K562 (cell line): Measurements from ENCODE around the gene ZNF143. TPM values are rescaled to one million over a fixed set of nuclear protein-coding genes. Genes with fewer than 3 reads are reported as not detected.

Experiments used
- ATAC-seq: fragments of 200-7000 bp; cut with Tn5 transposase; 3 replicates; pipeline ENCODE4 v1.9.1; 2020; ENCODE audit warnings: moderate library complexity
- BruUV-seq: library from RNA; stranded (reverse); fragments of 400-500 nt; replicated peaks from 2 replicates; lab custom pipeline; 2021; lab: Mats Ljungman, UMichigan
- CTCF ChIA-PET: fragments of 300-600 bp; formaldehyde crosslinking; extraction: SDS; loops from one replicate; lab custom pipeline; 2021; ENCODE audit warnings: low intra/inter-chr PET ratio; lab: Yijun Ruan, JAX
- POLR2A ChIA-PET: fragments of 300-600, 350-650 bp; sonication (Branson Sonifier 250); formaldehyde crosslinking; extraction: SDS; loops from one replicate; lab custom pipeline; 2021; ENCODE audit warnings: antibody characterized with exemption, inconsistent platforms; lab: Yijun Ruan, JAX
- DNase-seq, 4 experiments: peaks; one replicate each; pipeline versions ENCODE4 v3.0.0 to v3.0.0-alpha.2; 2011 to 2018; ENCODE audit warnings: low spot score in 3 of 4, mixed read lengths in 3 of 4; ENCODE audit errors: extremely low read depth in 1 of 4
- FAIRE-seq: peaks from 2 replicates; lab custom pipeline; 2011; peaks lifted over from hg19 to GRCh38; lab: Jason Lieb, UNC
- H2AFZ ChIP-seq: 2 replicates; pipeline ENCODE4 v1.6.0; 2011; ENCODE audit warnings: low read depth, low read length, control low read depth, inconsistent platforms
- H3K27ac ChIP-seq: fragments of 200-600 bp; 3 replicates; pipeline ENCODE4 v1.8.0; 2011; ENCODE audit warnings: low read depth, mild to moderate bottlenecking, control low read depth, inconsistent platforms, low read length, moderate library complexity, mixed read lengths; ENCODE audit errors: extremely low read depth
- H3K27me3 ChIP-seq, 2 experiments: fragments of 300-600 bp in 1 of 2; 2 replicates in 1 of 2; 3 replicates in 1 of 2; pipeline versions ENCODE4 v1.6.0 to v1.8.0; 2011; ENCODE audit warnings: inconsistent platforms in 2 of 2, low read length in 2 of 2, mild to moderate bottlenecking in 1 of 2, mixed read lengths in 1 of 2, moderate library complexity in 1 of 2; ENCODE audit not compliant: control insufficient read depth in 2 of 2, insufficient read depth in 2 of 2
- H3K36me3 ChIP-seq: fragments of 300-600 bp; 3 replicates; pipeline ENCODE4 v1.8.0; 2011; ENCODE audit warnings: mild to moderate bottlenecking, low read length, inconsistent platforms; ENCODE audit not compliant: control insufficient read depth, insufficient read depth
- H3K4me1 ChIP-seq, 2 experiments: fragments of 200-600 bp in 1 of 2; replicated peaks in 1 of 2; 2 replicates in 1 of 2; 3 replicates in 1 of 2; pipeline versions ENCODE4 v1.5.1 to v1.8.0; 2011; ENCODE audit warnings: inconsistent platforms in 2 of 2, low read length in 2 of 2, mild to moderate bottlenecking in 1 of 2, mixed read lengths in 1 of 2, moderate library complexity in 1 of 2; ENCODE audit not compliant: control insufficient read depth in 2 of 2, insufficient read depth in 2 of 2
- H3K4me2 ChIP-seq: 2 replicates; pipeline ENCODE4 v1.6.1; 2011; ENCODE audit warnings: low read length, control low read depth, inconsistent platforms, mixed read lengths; ENCODE audit not compliant: insufficient read depth
- H3K4me3 ChIP-seq: fragments of 200-600 bp; sonication (generic), shearing (Covaris generic); 2 replicates; pipeline ENCODE4 v1.5.1; 2016; ENCODE audit warnings: control low read depth, inconsistent platforms
- H3K79me2 ChIP-seq: fragments of 200-600 bp; 3 replicates; pipeline ENCODE4 v1.8.0; 2011; ENCODE audit warnings: low read length, inconsistent platforms; ENCODE audit not compliant: control insufficient read depth, insufficient read depth
- H3K9ac ChIP-seq, 2 experiments: 2 replicates each; pipeline versions ENCODE4 v1.6.0 to v1.6.1; 2011; ENCODE audit warnings: low read depth in 2 of 2, low read length in 2 of 2, control low read depth in 1 of 2, inconsistent platforms in 1 of 2, mild to moderate bottlenecking in 1 of 2, mixed read lengths in 1 of 2; ENCODE audit not compliant: insufficient read depth in 1 of 2
- H3K9me1 ChIP-seq: one replicate; pipeline ENCODE4 v1.6.0; 2011; ENCODE audit warnings: inconsistent platforms, mild to moderate bottlenecking, low read length, moderate library complexity; ENCODE audit not compliant: control insufficient read depth, insufficient read depth
- H3K9me3 ChIP-seq: replicated peaks from 2 replicates; pipeline ENCODE4 v1.5.1; 2011; ENCODE audit warnings: low read depth, low read length, inconsistent platforms; ENCODE audit not compliant: control insufficient read depth, insufficient read depth
- H4K20me1 ChIP-seq: replicated peaks from 2 replicates; pipeline ENCODE4 v1.6.1; 2011; ENCODE audit warnings: low read length, inconsistent platforms, mixed read lengths; ENCODE audit not compliant: control insufficient read depth, insufficient read depth
- FOXA3 ChIP-seq, 2 experiments: fragments of 450-650 bp in 1 of 2; sonication (generic) in 1 of 2; formaldehyde crosslinking; IDR thresholded peaks in 1 of 2; conservative IDR thresholded peaks in 1 of 2; 2 replicates each; pipeline versions ENCODE4 v1.4.0 to v1.8.0; 2020 to 2022; ENCODE audit warnings: mild to moderate bottlenecking in 2 of 2, missing genetic modification reagents in 1 of 2
- L3MBTL2 ChIP-seq: fragments of 450-650 bp; IDR thresholded peaks from 2 replicates; pipeline ENCODE4 v1.6.1; 2016; ENCODE audit warnings: mild to moderate bottlenecking, moderate library complexity
- NFIC ChIP-seq: fragments of 450-650 bp; IDR thresholded peaks from 2 replicates; pipeline ENCODE4 v1.6.1; 2017; ENCODE audit warnings: mild to moderate bottlenecking, inconsistent platforms
- PTRF ChIP-seq: fragments of 450-650 bp; IDR thresholded peaks from 2 replicates; pipeline ENCODE4 v1.6.1; 2016; ENCODE audit warnings: mild to moderate bottlenecking, missing genetic modification characterization, missing compliant biosample characterization
- RUNX1 ChIP-seq: sonication (generic); IDR thresholded peaks from 2 replicates; pipeline ENCODE4 v1.6.1; 2016; ENCODE audit warnings: antibody characterized with exemption, low read depth
- ZNF143 ChIP-seq: sonication (generic); formaldehyde crosslinking; IDR thresholded peaks from 2 replicates; pipeline ENCODE4 v1.9.0; 2022; ENCODE audit warnings: mild to moderate bottlenecking, missing genetic modification reagents
- WGBS: fragments of 100-300 bp; shearing (Covaris generic); methylation state at CpG from one replicate; pipeline ENCODE4 v1.1.6; 2016; ENCODE audit warnings: low coverage, mixed read lengths; ENCODE audit not compliant: insufficient coverage; ENCODE audit errors: missing lambda C conversion rate; 5-methylcytosine and 5-hydroxymethylcytosine counted together
- in situ Hi-C: fragments of 300-500 bp; cut with MboI; formaldehyde crosslinking; loops from 4 replicates; pipeline ENCODE4 v1.15.0; 2018; ENCODE audit warnings: inconsistent platforms, mixed read lengths
- intact Hi-C: fragments of 100-400 bp; cut with micrococcal nuclease; formaldehyde crosslinking; loops from 2 replicates; pipeline ENCODE4 v1.14.2; 2022
- polyA plus RNA-seq, 8 experiments: library from polyadenylated mRNA; depleted of rRNA in 4 of 8; stranded (reverse) in 5 of 8; unstranded in 3 of 8; fragments of >200 nt; fragmentation: Nextera tagmentation in 2 of 8; fragmentation: Illumina TruSeq in 1 of 8; extraction: Ambion mirVana in 2 of 8; extraction: Trizol in 1 of 8; gene quantifications; 2 replicates each; pipeline versions ENCODE4 v1.2.1 to v1.2.3, GENCODE V29; 2011 to 2014; ENCODE audit warnings: inconsistent platforms in 1 of 8, missing spikeins in 1 of 8
- total RNA-seq, 7 experiments: library from RNA; depleted of rRNA in 6 of 7; stranded (reverse); fragments of >200 nt in 6 of 7; fragmentation: Illumina TruSeq in 2 of 7; extraction: Trizol in 2 of 7; gene quantifications; 2 replicates each; pipeline versions ENCODE4 v1.2.1 to v1.2.3, GENCODE V29; 2011 to 2021; ENCODE audit warnings: low replicate concordance in 1 of 7
- TF ChIP-seq, protein P1 (sequence below): sonication (generic); formaldehyde crosslinking; IDR thresholded peaks from 2 replicates; pipeline ENCODE4 v1.8.1; 2023; ENCODE audit warnings: mild to moderate bottlenecking, missing genetic modification reagents

The ZNF143 gene
- total and polyA plus RNA-seq, 9 of the 15 experiments (the other 6 are each of a cell fraction or from before 2014, with no cell fraction given), result 18.4 to 58.5 (median 27.1) TPM

DNA sequence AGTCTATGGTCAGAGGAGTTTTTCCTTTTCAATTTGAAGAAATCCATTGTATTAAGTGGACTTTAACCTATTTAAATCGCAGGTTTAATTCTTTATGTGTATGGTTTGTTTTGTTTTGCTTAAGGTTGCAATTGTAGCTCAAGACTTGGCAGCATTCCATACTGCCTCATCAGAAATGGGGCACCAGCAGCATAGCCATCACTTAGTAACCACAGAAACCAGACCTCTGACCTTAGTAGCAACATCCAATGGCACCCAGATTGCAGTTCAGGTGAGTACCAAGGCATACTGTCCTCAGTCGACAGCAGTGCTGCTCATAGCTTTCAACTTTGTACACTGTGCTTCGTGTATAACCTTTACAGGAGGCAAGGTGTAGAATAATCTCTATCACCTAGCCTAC, 64.3 kb downstream of the ZNF143 start:
- in situ Hi-C loops, result no loop called here
- H3K9ac ChIP-seq, result no peak overlapping the region
- no peaks in the 10 kb centered on the region for H3K9me1 ChIP-seq
- FAIRE-seq (no peak), DNase-seq (no peak), ATAC-seq (no peak)
- H3K4me2 ChIP-seq, result no peak overlapping the region
- H3K4me3 ChIP-seq, result no peak overlapping the region
- intact Hi-C loops, result no loop called here
- H3K27ac ChIP-seq, result no peak overlapping the region
- H3K9me3 ChIP-seq, result no peaks in the 10 kb centered on the region
- ChIA-PET CTCF (no interaction called here), POLR2A (interaction anchor here (0.7 to 1.6 kb wide), 2 partner anchors 48 to 64 kb away, joined by 3 to 5 read pairs; partner anchors contain the start of genes WEE1 and ZNF143)
- H3K36me3 ChIP-seq, result peaks cover 21% of the 10 kb centered on the region; the same call in 2 of the 3 replicates
- peaks cover 11 to 13% of the 10 kb centered on the region in 2 experiments; a peak in 4 of 5 replicates for H3K4me1 ChIP-seq
- TF ChIP-seq L3MBTL2 (no peak), PTRF (no peak), RUNX1 (no peak), FOXA3 (CRISPR knock-in tag; conservative IDR thresholded peaks at IDR 0.05 in 1 of 2, IDR thresholded peaks at IDR 0.05 in 1 of 2) (no peak), ZNF143 (CRISPR knock-in tag) (no peak), NFIC (0 out of 2 replicates have a peak, but pooled peaks have one; percentile 16)
- TF ChIP-seq, protein P1, sequence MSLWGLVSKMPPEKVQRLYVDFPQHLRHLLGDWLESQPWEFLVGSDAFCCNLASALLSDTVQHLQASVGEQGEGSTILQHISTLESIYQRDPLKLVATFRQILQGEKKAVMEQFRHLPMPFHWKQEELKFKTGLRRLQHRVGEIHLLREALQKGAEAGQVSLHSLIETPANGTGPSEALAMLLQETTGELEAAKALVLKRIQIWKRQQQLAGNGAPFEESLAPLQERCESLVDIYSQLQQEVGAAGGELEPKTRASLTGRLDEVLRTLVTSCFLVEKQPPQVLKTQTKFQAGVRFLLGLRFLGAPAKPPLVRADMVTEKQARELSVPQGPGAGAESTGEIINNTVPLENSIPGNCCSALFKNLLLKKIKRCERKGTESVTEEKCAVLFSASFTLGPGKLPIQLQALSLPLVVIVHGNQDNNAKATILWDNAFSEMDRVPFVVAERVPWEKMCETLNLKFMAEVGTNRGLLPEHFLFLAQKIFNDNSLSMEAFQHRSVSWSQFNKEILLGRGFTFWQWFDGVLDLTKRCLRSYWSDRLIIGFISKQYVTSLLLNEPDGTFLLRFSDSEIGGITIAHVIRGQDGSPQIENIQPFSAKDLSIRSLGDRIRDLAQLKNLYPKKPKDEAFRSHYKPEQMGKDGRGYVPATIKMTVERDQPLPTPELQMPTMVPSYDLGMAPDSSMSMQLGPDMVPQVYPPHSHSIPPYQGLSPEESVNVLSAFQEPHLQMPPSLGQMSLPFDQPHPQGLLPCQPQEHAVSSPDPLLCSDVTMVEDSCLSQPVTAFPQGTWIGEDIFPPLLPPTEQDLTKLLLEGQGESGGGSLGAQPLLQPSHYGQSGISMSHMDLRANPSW (CRISPR knock-in tag), result no peak
- no peaks in the 10 kb centered on the region for H3K27me3 ChIP-seq
- 32% methylated on average over 3 of the region's 3 CpGs for WGBS
- no TSS peak for BruUV-seq
- H4K20me1 ChIP-seq, result no peaks in the 10 kb centered on the region
- no peaks in the 10 kb centered on the region for H3K79me2 ChIP-seq
- H2AFZ ChIP-seq, result no peak overlapping the region
